ENCODE results near the gene MTCH2. TPM values are rescaled to one million over a fixed set of nuclear protein-coding genes. Genes with fewer than 3 reads are reported as not detected.

MTCH2 gene
- total RNA-seq, 1 experiment from 2014 or later, result 176 TPM

GRCh38 chr11:47686151-47686550 is 43.8 kb upstream of the MTCH2 start:
- H3K56ac ChIP-seq (ENCODE audit: insufficient read length, low read depth, low read length), result no peak overlapping the region
- no peak for TF ChIP-seq CTCF (conservative IDR thresholded peaks at IDR 0.05)
- no peak overlapping the region for H3K9ac ChIP-seq (ENCODE audit: extremely low read depth, insufficient read length, low read length)
- no peak overlapping the region for H4K91ac ChIP-seq (ENCODE audit: insufficient read length, low read depth, low read length)
- no peak overlapping the region for H4K8ac ChIP-seq (replicated peaks; ENCODE audit: insufficient read length, low read depth, low read length)
- no peak overlapping the region for H2BK20ac ChIP-seq (ENCODE audit: low read depth, low read length, poor library complexity, severe bottlenecking)
- Mint-ChIP-seq H3K4me1 (no peaks in the 10 kb centered on the region), H3K27me3 (ENCODE audit: low read depth) (no peaks in the 10 kb centered on the region), H3K4me3 (no peak overlapping the region), H3K9me3 (no peaks in the 10 kb centered on the region; a peak in 1 of 5 replicates), H3K27ac (no peak overlapping the region), H3K36me3 (ENCODE audit: insufficient read depth in 1 of 3, low read depth in 3 of 3) (no peaks in the 10 kb centered on the region)
- no peak overlapping the region for H3K18ac ChIP-seq (ENCODE audit: insufficient read length, low read depth, low read length)
- no peak overlapping the region for H3T11ph ChIP-seq (ENCODE audit: low read length)
- no peak for DNase-seq
- no peaks in the 10 kb centered on the region for H3K27me3 ChIP-seq (ENCODE audit: insufficient read depth, low read length)
- H4K5ac ChIP-seq (ENCODE audit: insufficient read length, low read depth, low read length), result no peak overlapping the region
- no peak overlapping the region for H2BK15ac ChIP-seq (ENCODE audit: low read depth, low read length)
- H2AK5ac ChIP-seq (ENCODE audit: insufficient read length, low read length), result no peak overlapping the region
- H2BK5ac ChIP-seq (ENCODE audit: insufficient read length, low read length), result no peak overlapping the region
- no peaks in the 10 kb centered on the region for H3K79me2 ChIP-seq (ENCODE audit: insufficient read depth, low read length)
- H2AFZ ChIP-seq (ENCODE audit: low read length), result no peak overlapping the region
- H3K4ac ChIP-seq (ENCODE audit: low read depth, low read length), result no peak overlapping the region
- H2BK12ac ChIP-seq (ENCODE audit: insufficient read length, low read depth, low read length), result no peak overlapping the region
- H4K20me1 ChIP-seq (ENCODE audit: control insufficient read depth, insufficient read depth, insufficient read length), result no peaks in the 10 kb centered on the region
- no peaks in the 10 kb centered on the region for H3K4me1 ChIP-seq (ENCODE audit: insufficient read depth, low read length)
- H3K27ac ChIP-seq (ENCODE audit: insufficient read length, low read depth, low read length), result no peak overlapping the region
- H3K14ac ChIP-seq (ENCODE audit: insufficient read depth, low read length), result no peak overlapping the region
- H3K23me2 ChIP-seq (ENCODE audit: insufficient read length, low read depth, low read length, poor library complexity, severe bottlenecking), result no peaks in the 10 kb centered on the region
- H3K79me1 ChIP-seq (ENCODE audit: insufficient read depth, low read depth, low read length, poor library complexity, severe bottlenecking), result no peaks in the 10 kb centered on the region
- H3K4me2 ChIP-seq (ENCODE audit: insufficient read depth, insufficient read length, low read length), result no peak overlapping the region
- no CpG with 5 or more reads among the region's 1 CpG for WGBS (ENCODE audit: extremely low coverage, insufficient read length, low lambda C conversion rate)
- H3K9me3 ChIP-seq (ENCODE audit: control insufficient read depth, low read depth, low read length), result no peaks in the 10 kb centered on the region
- H2BK120ac ChIP-seq (ENCODE audit: low read depth, low read length, poor library complexity, severe bottlenecking), result no peak overlapping the region
- no peak overlapping the region for H3K23ac ChIP-seq (ENCODE audit: insufficient read length, low read depth, low read length)
